Adrenal gland (tissue), 12 donors: ENCODE measurements around the gene DMXL2. TPM values are rescaled to one million over a fixed set of nuclear protein-coding genes. Genes with fewer than 3 reads are reported as not detected.
"Not testable (repeated sequence)": the region's sequence is repeated elsewhere in the genome, so short reads cannot be mapped to it uniquely, and the experiment has no call there.

Experiments
- DNase-seq, 7 donors: peaks; one replicate each; pipeline ENCODE4 v3.0.0-alpha.2; 2019 to 2020
- H3K27ac ChIP-seq, 5 donors: fragments of 200-600 bp; sonication (generic) in 4 of 5; 1 replicate in 3 of 5; 2 replicates in 2 of 5; pipeline versions ENCODE4 v1.5.1 to v1.8.0; 2016 to 2020; ENCODE audit warnings: mild to moderate bottlenecking in 1 of 5
- H3K27me3 ChIP-seq: fragments of 200-600 bp; 2 replicates; pipeline ENCODE4 v1.8.0; 2021
- H3K36me3 ChIP-seq, 2 donors: fragments of 200-600 bp; replicated peaks in 1 of 2; 1 replicate in 1 of 2; 2 replicates in 1 of 2; pipeline versions ENCODE4 v1.5.1 to v1.8.0; 2018 to 2022
- H3K4me1 ChIP-seq, 2 donors: fragments of 200-600 bp; replicated peaks in 1 of 2; 1 replicate in 1 of 2; 2 replicates in 1 of 2; pipeline versions ENCODE4 v1.5.1 to v1.8.0; 2018 to 2021
- H3K4me3 ChIP-seq, 4 donors: fragments of 200-600 bp; sonication (generic) in 3 of 4; one replicate each; pipeline ENCODE4 v1.5.1; 2016 to 2018
- H3K9me3 ChIP-seq, 3 donors: fragments of 200-600 bp; sonication (generic) in 1 of 3; replicated peaks in 1 of 3; 1 replicate in 2 of 3; 2 replicates in 1 of 3; pipeline versions ENCODE4 v1.5.1 to v1.8.0; 2016 to 2021
- CTCF ChIP-seq, 6 experiments: fragments of 450-650 bp in 4 of 6; fragments of 200-600 bp in 2 of 6; sonication (generic) in 1 of 6; IDR thresholded peaks; 1 replicate in 5 of 6; 2 replicates in 1 of 6; pipeline versions ENCODE4 v1.5.1 to v1.8.0; 2016 to 2021; ENCODE audit warnings: antibody characterized with exemption in 6 of 6, mild to moderate bottlenecking in 2 of 6, moderate library complexity in 1 of 6
- POLR2A ChIP-seq, 2 donors: fragments of 450-650 bp; IDR thresholded peaks; one replicate each; pipeline ENCODE4 v1.6.1; 2017; ENCODE audit warnings: antibody characterized with exemption in 2 of 2, mild to moderate bottlenecking in 2 of 2, moderate library complexity in 1 of 2
- WGBS, 4 donors: extraction: QIAGEN DNeasy Blood & Tissue Kit in 2 of 4; methylation state at CpG; one replicate each; pipeline versions ENCODE4 v1.1.5 to v1.1.7; 2013 to 2017; 5-methylcytosine and 5-hydroxymethylcytosine counted together
- intact Hi-C, 2 donors: fragments of 100-400 bp; cut with DNase I; formaldehyde crosslinking; loops; one replicate each; pipeline versions ENCODE4 v1.14.1 to v1.15.0; 2022 to 2023
- polyA plus RNA-seq, 3 donors: library from polyadenylated mRNA; stranded (reverse); fragments of 200-250 nt in 2 of 3; fragments of 350-450 nt in 1 of 3; fragmentation: Illumina TruSeq in 1 of 3; extraction: RNeasy Lipid Tissue Mini Kit (QIAGEN cat#74804) in 1 of 3; gene quantifications; one replicate each; pipeline ENCODE4 v1.2.3, GENCODE V29; 2013 to 2014
- total RNA-seq, 9 donors: library from RNA; depleted of rRNA in 4 of 9; stranded (reverse); fragments of >200 nt in 4 of 9; fragments of 120-200 nt in 1 of 9; fragmentation: NEBNext Ultra II Directional in 1 of 9; extraction: Animal tissue kit (Norgen Biotek cat#: 25700) in 1 of 9; gene quantifications; one replicate each; pipeline versions ENCODE4 v1.1.0 to v1.2.4, GENCODE V29; 2013 to 2023
- donor health status: healthy with polysubstance abuse.
- donor health status: Bipolar disorder and iron deficiency.
- donor health status: DM: yes; HTN: yes; CAD: no.
- donor health status: DM: no; HTN: no; CAD: no.
- donor health status: DM: no; HTN: no; CAD: no.
- donor health status: DM: yes; HTN: yes; CAD: no.

DMXL2 gene
- total and polyA plus RNA-seq, 12 donors, result 19.6 to 51.4 (median 24.8) TPM

GRCh38 chr15:51667478-51667877 lies 44.9 kb upstream of the DMXL2 start:
- no peaks in the 10 kb centered on the region for H3K9me3 ChIP-seq
- intact Hi-C loops, result no loop called here
- 60 to 69% (median 63%) methylated on average over 6 of the region's 6 CpGs for WGBS, 4 donors

GRCh38 chr15:51661072-51661471 lies 38.5 kb upstream of the DMXL2 start:
- Histone ChIP-seq H3K36me3 (no peaks in the 10 kb centered on the region), H3K4me3 (no peak overlapping the region), H3K27ac (no peak overlapping the region), H3K27me3 (no peaks in the 10 kb centered on the region), H3K4me1 (no peaks in the 10 kb centered on the region), H3K9me3 (no peaks in the 10 kb centered on the region)
- no peak for TF ChIP-seq CTCF (IDR thresholded peaks at IDR 0.05)
- TF ChIP-seq POLR2A (IDR thresholded peaks at IDR 0.05), result no peak
- WGBS, 4 donors, result 71 to 79% (median 79%) methylated on average over 2 of the region's 2 CpGs
- intact Hi-C loops, result no loop called here
- no peak for DNase-seq

More at GRCh38 chr15:51667478-51667877, 44.9 kb upstream of the DMXL2 start:
- Histone ChIP-seq H3K4me3 (no peak overlapping the region), H3K27ac (no peak overlapping the region), H3K27me3 (no peaks in the 10 kb centered on the region), H3K36me3 (no peaks in the 10 kb centered on the region), H3K4me1 (no peaks in the 10 kb centered on the region)
- no peak for DNase-seq
- no peak for TF ChIP-seq CTCF (IDR thresholded peaks at IDR 0.05)
- no peak for TF ChIP-seq POLR2A (IDR thresholded peaks at IDR 0.05)

GRCh38 chr15:51658664-51659063 lies 36.1 kb upstream of the DMXL2 start:
- no peaks in the 10 kb centered on the region for H3K9me3 ChIP-seq
- WGBS, 4 donors, result 75 to 87% (median 80%) methylated on average over 3 of the region's 3 CpGs
- no peaks in the 10 kb centered on the region for H3K4me1 ChIP-seq

GRCh38 chr15:51655401-51656057 lies 33.0 kb upstream of the DMXL2 start:
- H3K27ac ChIP-seq, H3K4me3 ChIP-seq, DNase-seq, H3K4me1 ChIP-seq, intact Hi-C loops, H3K9me3 ChIP-seq, H3K36me3 ChIP-seq, H3K27me3 ChIP-seq: not testable (repeated sequence)
- WGBS, 4 donors, result 85 to 94% (median 92%) methylated on average over 24 of the region's 24 CpGs

More at GRCh38 chr15:51658664-51659063, 36.1 kb upstream of the DMXL2 start:
- H3K27me3 ChIP-seq, result no peaks in the 10 kb centered on the region
- no peak overlapping the region for H3K4me3 ChIP-seq
- DNase-seq, result no peak
- TF ChIP-seq POLR2A (IDR thresholded peaks at IDR 0.05) (no peak), CTCF (IDR thresholded peaks at IDR 0.05) (no peak)
- no peak overlapping the region for H3K27ac ChIP-seq
- H3K36me3 ChIP-seq, result no peaks in the 10 kb centered on the region
- intact Hi-C loops, result no loop called here

- H3K36me3 ChIP-seq, result no peaks in the 10 kb centered on the region
- no peaks in the 10 kb centered on the region for H3K4me1 ChIP-seq
- intact Hi-C loops, result loop anchor here in 1 of 2 donors (5.0 kb wide), 1 partner anchor 120 kb away; no protein-coding TSS in a partner anchor
- H3K27ac ChIP-seq, result no peak overlapping the region
- 74 to 85% (median 80%) methylated on average over 5 of the region's 5 CpGs for WGBS, 4 donors
- H3K9me3 ChIP-seq, result no peaks in the 10 kb centered on the region
- no peak overlapping the region for H3K4me3 ChIP-seq
- no peak for DNase-seq
- no peak for TF ChIP-seq CTCF (IDR thresholded peaks at IDR 0.05)
- no peak for TF ChIP-seq POLR2A (IDR thresholded peaks at IDR 0.05)
- no peaks in the 10 kb centered on the region for H3K27me3 ChIP-seq
These were observed 29.6 kb upstream of the DMXL2 start for GRCh38 chr15:51652084-51652668.
